Measurements from ENCODE around the gene EXOC4.

- TF ChIP-seq CTCF (IDR thresholded peaks at IDR 0.05) = no peak
- TF ChIP-seq POLR2A (IDR thresholded peaks at IDR 0.05) = no peak
Measured at GRCh38 chr7:133783276-133783675, 530.4 kb downstream of the EXOC4 start.

Measured in lower leg skin (tissue), 3 donors.